Measurements from ENCODE around the gene FILIP1.

Gene FILIP1

GRCh38 chr6:75249837-75250236 is 243.8 kb downstream of the FILIP1 start:
- no peak overlapping the region for H3K4me3 ChIP-seq (ENCODE audit: low read depth, low read length)
- TF ChIP-seq CTCF (IDR thresholded peaks at IDR 0.05; ENCODE audit: borderline replicate concordance, insufficient read depth, low read depth, low read length): no peak

- no peak for TF ChIP-seq CTCF (IDR thresholded peaks at IDR 0.05; ENCODE audit: borderline replicate concordance, insufficient read depth, low read depth, low read length)
Observed at GRCh38 chr6:75246386-75246785, 247.2 kb downstream of the FILIP1 start.

GRCh38 chr6:75244063-75244584 is 249.5 kb downstream of the FILIP1 start:
- H3K4me3 ChIP-seq (ENCODE audit: low read depth, low read length): peak overlapping the region; percentile 67
- no peak for TF ChIP-seq CTCF (IDR thresholded peaks at IDR 0.05; ENCODE audit: borderline replicate concordance, insufficient read depth, low read depth, low read length)

More at GRCh38 chr6:75246386-75246785, 247.2 kb downstream of the FILIP1 start:
- H3K4me3 ChIP-seq (ENCODE audit: low read depth, low read length): no peak overlapping the region

GRCh38 chr6:75243333-75244062 is 250.1 kb downstream of the FILIP1 start, which contains the start of gene COX7A2:
COX7A2 (minus strand) TSS chr6:75243801; CDS start chr6:75243734, 67 bp downstream.
- H3K4me3 ChIP-seq (ENCODE audit: low read depth, low read length): peak within 1 kb of the TSS; percentile 67
- no peak for TF ChIP-seq CTCF (IDR thresholded peaks at IDR 0.05; ENCODE audit: borderline replicate concordance, insufficient read depth, low read depth, low read length)

Measured in GM12875 (cell line).